HEK293 (cell line): Measurements from ENCODE around the gene TKTL1.
A peak's percentile ranks its signal among the peaks of the same experiment; 100 is the strongest.

Experiments
- CTCF ChIA-PET: fragments of 350-600 bp; formaldehyde crosslinking; extraction: SDS; loops from one replicate; lab custom pipeline; 2021; ENCODE audit warnings: antibody characterized with exemption; lab: Yijun Ruan, JAX
- POLR2A ChIA-PET: fragments of 300-600 bp; formaldehyde crosslinking; extraction: SDS; loops from one replicate; lab custom pipeline; 2020; ENCODE audit warnings: antibody characterized with exemption, inconsistent platforms; lab: Yijun Ruan, JAX
- H3K27ac ChIP-seq: fragments of 200-500 bp; sonication (Bioruptor generic); 2 replicates; pipeline ENCODE4 v1.5.1; 2014; ENCODE audit warnings: low read depth, low read length, control low read depth, inconsistent platforms; ENCODE audit errors: extremely low read depth
- H3K36me3 ChIP-seq, 2 experiments: fragments of 200-500 bp in 1 of 2; sonication (Bioruptor generic) in 1 of 2; 1 replicate in 1 of 2; 2 replicates in 1 of 2; pipeline ENCODE4 v1.5.1; 2014 to 2017; ENCODE audit warnings: inconsistent platforms in 2 of 2, low read length in 2 of 2; ENCODE audit not compliant: control insufficient read depth in 2 of 2, insufficient read depth in 1 of 2
- H3K4me1 ChIP-seq: fragments of 200-500 bp; sonication (Bioruptor generic); 2 replicates; pipeline ENCODE4 v1.5.1; 2014; ENCODE audit warnings: mild to moderate bottlenecking, low read length, inconsistent platforms; ENCODE audit not compliant: control insufficient read depth, insufficient read depth
- H3K4me3 ChIP-seq: 2 replicates; pipeline ENCODE4 v1.5.1; 2011; ENCODE audit warnings: low read depth, mild to moderate bottlenecking, control low read depth, low read length, moderate library complexity
- H3K9me3 ChIP-seq: fragments of 200-500 bp; sonication (Bioruptor generic); 2 replicates; pipeline ENCODE4 v1.5.1; 2014; ENCODE audit warnings: low read depth, low read length, inconsistent platforms; ENCODE audit not compliant: control insufficient read depth, insufficient read depth
- EGR2 ChIP-seq: fragments of 450-650 bp; formaldehyde crosslinking; IDR thresholded peaks from 2 replicates; pipeline ENCODE4 v1.5.1; 2016; ENCODE audit warnings: low read depth, missing biosample characterization, missing genetic modification characterization
- GLIS1 ChIP-seq: fragments of 450-650 bp; formaldehyde crosslinking; IDR thresholded peaks from 2 replicates; pipeline ENCODE4 v1.5.1; 2016; ENCODE audit warnings: missing biosample characterization, missing genetic modification characterization
- GLIS2 ChIP-seq: fragments of 450-650 bp; formaldehyde crosslinking; IDR thresholded peaks from 2 replicates; pipeline ENCODE4 v1.5.1; 2016; ENCODE audit warnings: missing biosample characterization, missing genetic modification characterization
- IKZF3 ChIP-seq: fragments of 450-650 bp; IDR thresholded peaks from 2 replicates; pipeline ENCODE4 v1.5.0; 2018; ENCODE audit warnings: missing biosample characterization, mild to moderate bottlenecking, missing genetic modification characterization, moderate library complexity
- PATZ1 ChIP-seq: fragments of 450-650 bp; formaldehyde crosslinking; IDR thresholded peaks from 2 replicates; pipeline ENCODE4 v1.5.1; 2016; ENCODE audit warnings: missing biosample characterization, missing genetic modification characterization
- ZBTB1 ChIP-seq: fragments of 450-650 bp; formaldehyde crosslinking; IDR thresholded peaks from 2 replicates; pipeline ENCODE4 v1.5.1; 2016; ENCODE audit warnings: missing biosample characterization, missing genetic modification characterization
- ZBTB20 ChIP-seq: fragments of 450-650 bp; formaldehyde crosslinking; IDR thresholded peaks from 2 replicates; pipeline ENCODE4 v1.5.1; 2016; ENCODE audit warnings: missing biosample characterization, missing genetic modification characterization
- ZBTB6 ChIP-seq: fragments of 450-650 bp; formaldehyde crosslinking; IDR thresholded peaks from 2 replicates; pipeline ENCODE4 v1.5.1; 2017; ENCODE audit warnings: missing biosample characterization, missing genetic modification characterization
- ZFHX2 ChIP-seq: fragments of 450-650 bp; formaldehyde crosslinking; conservative IDR thresholded peaks from 2 replicates; pipeline ENCODE4 v1.5.1; 2016; ENCODE audit warnings: missing biosample characterization, missing genetic modification characterization
- ZIC2 ChIP-seq: fragments of 450-650 bp; formaldehyde crosslinking; IDR thresholded peaks from 2 replicates; pipeline ENCODE4 v1.5.1; 2016; ENCODE audit warnings: missing biosample characterization, missing genetic modification characterization
- ZNF10 ChIP-seq: fragments of 450-650 bp; formaldehyde crosslinking; IDR thresholded peaks from 2 replicates; pipeline ENCODE4 v1.5.1; 2017; ENCODE audit warnings: missing biosample characterization, missing genetic modification characterization
- ZNF239 ChIP-seq: fragments of 450-650 bp; formaldehyde crosslinking; IDR thresholded peaks from 2 replicates; pipeline ENCODE4 v1.5.1; 2016; ENCODE audit warnings: missing biosample characterization, missing genetic modification characterization
- ZNF280C ChIP-seq: fragments of 450-650 bp; formaldehyde crosslinking; IDR thresholded peaks from 2 replicates; pipeline ENCODE4 v1.5.1; 2016; ENCODE audit warnings: missing biosample characterization, missing genetic modification characterization
- ZNF280D ChIP-seq: fragments of 450-650 bp; formaldehyde crosslinking; IDR thresholded peaks from 2 replicates; pipeline ENCODE4 v1.5.1; 2016; ENCODE audit warnings: missing biosample characterization, missing genetic modification characterization
- ZNF335 ChIP-seq: fragments of 450-650 bp; formaldehyde crosslinking; conservative IDR thresholded peaks from 2 replicates; pipeline ENCODE4 v1.5.1; 2016; ENCODE audit warnings: missing biosample characterization, missing genetic modification characterization
- ZNF366 ChIP-seq: fragments of 450-650 bp; formaldehyde crosslinking; conservative IDR thresholded peaks from 2 replicates; pipeline ENCODE4 v1.5.1; 2016; ENCODE audit warnings: missing biosample characterization, missing genetic modification characterization
- ZNF416 ChIP-seq: fragments of 450-650 bp; formaldehyde crosslinking; IDR thresholded peaks from 2 replicates; pipeline ENCODE4 v1.5.1; 2016; ENCODE audit warnings: missing biosample characterization, missing genetic modification characterization
- ZNF449 ChIP-seq: fragments of 450-650 bp; formaldehyde crosslinking; IDR thresholded peaks from 2 replicates; pipeline ENCODE4 v1.5.1; 2017; ENCODE audit warnings: missing biosample characterization, mild to moderate bottlenecking, missing genetic modification characterization, moderate library complexity
- ZNF473 ChIP-seq: fragments of 450-650 bp; formaldehyde crosslinking; IDR thresholded peaks from 2 replicates; pipeline ENCODE4 v1.5.1; 2017; ENCODE audit warnings: missing biosample characterization, missing genetic modification characterization
- ZNF561 ChIP-seq: fragments of 450-650 bp; IDR thresholded peaks from 2 replicates; pipeline ENCODE4 v1.5.1; 2018; ENCODE audit warnings: missing biosample characterization, missing genetic modification characterization, borderline replicate concordance
- ZNF600 ChIP-seq: fragments of 450-650 bp; formaldehyde crosslinking; IDR thresholded peaks from 2 replicates; pipeline ENCODE4 v1.5.1; 2016; ENCODE audit warnings: missing biosample characterization, missing genetic modification characterization
- ZNF626 ChIP-seq: fragments of 450-650 bp; sonication (Bioruptor Pico); formaldehyde crosslinking; IDR thresholded peaks from 2 replicates; pipeline ENCODE4 v1.5.1; 2018; ENCODE audit warnings: missing biosample characterization, missing genetic modification characterization, inconsistent platforms

TKTL1 gene

GRCh38 chrX:154375156-154375504 is 79.5 kb downstream of the TKTL1 start (continued):
- TF ChIP-seq ZNF280C: no peak
- 0 out of 2 replicates have a peak, but pooled peaks have one; percentile 16 for TF ChIP-seq IKZF3 (tag by site-specific recombination)
- peak; percentile 70 for TF ChIP-seq ZBTB20
- no peak for TF ChIP-seq ZNF626 (tag by site-specific recombination)

GRCh38 chrX:154376774-154377173 is 81.2 kb downstream of the TKTL1 start:
- H3K27ac ChIP-seq: no peak overlapping the region
- H3K4me1 ChIP-seq: peaks cover 15% of the 10 kb centered on the region
- H3K4me3 ChIP-seq: no peak overlapping the region
- TF ChIP-seq ZNF416 (tag by site-specific recombination) (no peak), ZNF239 (tag by site-specific recombination) (no peak), PATZ1 (tag by site-specific recombination) (0 out of 2 replicates have a peak, but pooled peaks have one; percentile 31), ZNF473 (tag by site-specific recombination) (no peak), ZNF280D (tag by site-specific recombination) (no peak), ZNF10 (no peak)
- TF ChIP-seq, all 188 proteins: peak for 1
- ChIA-PET POLR2A (no interaction called here), CTCF (interaction anchor here (0.7 to 1.1 kb wide), 2 partner anchors 9 to 68 kb away, joined by 3 to 4 read pairs; no protein-coding TSS in a partner anchor)
- Histone ChIP-seq H3K36me3 (peaks cover 0 to 18% of the 10 kb centered on the region in 2 experiments; a peak in 1 of 3 replicates), H3K9me3 (no peaks in the 10 kb centered on the region)

- H3K4me3 ChIP-seq: peak overlapping the region; percentile 29
- H3K27ac ChIP-seq: peak overlapping the region; percentile 94
- peaks cover 0 to 22% of the 10 kb centered on the region in 2 experiments; a peak in 2 of 3 replicates for H3K36me3 ChIP-seq
- POLR2A ChIA-PET: interaction anchor here (0.6 to 2.7 kb wide), 6 partner anchors 8 to 45 kb away, joined by 3 to 48 read pairs (median 6); partner anchors contain the start of gene RPL10
- no peaks in the 10 kb centered on the region for H3K9me3 ChIP-seq
- CTCF ChIA-PET: interaction anchor here (0.5 kb wide), 1 partner anchor 415 kb away, joined by 3 read pairs; no protein-coding TSS in a partner anchor
- peaks cover 11% of the 10 kb centered on the region for H3K4me1 ChIP-seq
- TF ChIP-seq ZNF600 (tag by site-specific recombination) (peak; percentile 52), ZBTB6 (tag by site-specific recombination) (0 out of 2 replicates have a peak, but pooled peaks have one; percentile 29), ZNF366 (tag by site-specific recombination) (peak; percentile 48; the same call in 1 of the 2 replicates), GLIS2 (tag by site-specific recombination) (peak; percentile 82), EGR2 (tag by site-specific recombination) (peak; percentile 89), ZBTB1 (peak; percentile 19; the same call in 1 of the 2 replicates), ZNF561 (tag by site-specific recombination) (peak; percentile 46; the same call in 1 of the 2 replicates), GLIS1 (tag by site-specific recombination) (peak; percentile 60), ZNF335 (peak; percentile 89), ZIC2 (peak; percentile 57), ZNF449 (tag by site-specific recombination) (peak; percentile 31; the same call in 1 of the 2 replicates), ZFHX2 (tag by site-specific recombination) (peak; percentile 98), ZBTB20 (peak; percentile 99)
These were observed 82.6 kb downstream of the TKTL1 start for GRCh38 chrX:154378059-154378798.
